Suprapubic skin (tissue), 4 donors: ENCODE data around the gene CNFN. TPM values are rescaled to one million over a fixed set of nuclear protein-coding genes. Genes with fewer than 3 reads are reported as not detected.

ENCODE experiments used
- DNase-seq, 2 donors: peaks; one replicate each; pipeline ENCODE4 v3.0.0-alpha.2; 2019; ENCODE audit warnings: low spot score in 2 of 2
- H3K27ac ChIP-seq: fragments of 200-600 bp; sonication (generic); one replicate; pipeline ENCODE4 v1.5.1; 2019
- H3K27me3 ChIP-seq: fragments of 200-600 bp; sonication (generic); one replicate; pipeline ENCODE4 v1.5.1; 2019
- H3K36me3 ChIP-seq: fragments of 200-600 bp; sonication (generic); one replicate; pipeline ENCODE4 v1.5.1; 2019
- H3K4me1 ChIP-seq: fragments of 200-600 bp; sonication (generic); one replicate; pipeline ENCODE4 v1.5.1; 2019
- H3K4me3 ChIP-seq: fragments of 200-600 bp; sonication (generic); one replicate; pipeline ENCODE4 v1.5.1; 2019; ENCODE audit warnings: mild to moderate bottlenecking
- H3K9me3 ChIP-seq: fragments of 200-600 bp; sonication (generic); one replicate; pipeline ENCODE4 v1.5.1; 2019
- CTCF ChIP-seq, 2 donors: fragments of 200-600 bp in 1 of 2; fragments of 450-650 bp in 1 of 2; sonication (generic) in 1 of 2; IDR thresholded peaks; one replicate each; pipeline ENCODE4 v1.5.1; 2016 to 2019; ENCODE audit warnings: antibody characterized with exemption in 2 of 2, mild to moderate bottlenecking in 1 of 2, moderate library complexity in 1 of 2
- EP300 ChIP-seq: sonication (generic); formaldehyde crosslinking; IDR thresholded peaks from one replicate; pipeline ENCODE4 v1.6.1; 2017; ENCODE audit warnings: antibody characterized with exemption
- POLR2A ChIP-seq, 2 donors: fragments of 450-650 bp; IDR thresholded peaks; one replicate each; pipeline ENCODE4 v1.6.1; 2017; ENCODE audit warnings: antibody characterized with exemption in 2 of 2, mild to moderate bottlenecking in 2 of 2, moderate library complexity in 2 of 2
- POLR2AphosphoS5 ChIP-seq, 3 donors: sonication (generic); formaldehyde crosslinking; IDR thresholded peaks; one replicate each; pipeline ENCODE4 v1.6.1; 2017; ENCODE audit warnings: antibody characterized with exemption in 3 of 3
- WGBS: methylation state at CpG from one replicate; pipeline ENCODE4 v1.1.5; 2018; 5-methylcytosine and 5-hydroxymethylcytosine counted together
- total RNA-seq, 4 donors: library from RNA; depleted of rRNA; stranded (reverse); fragments of >200 nt; gene quantifications; one replicate each; pipeline ENCODE4 v1.1.0, GENCODE V29; 2016

CNFN gene
- total RNA-seq, 4 donors from 2014 or later, result 52.9 to 364 (median 353) TPM

GRCh38 chr19:42368360-42368759 lies 21.7 kb downstream of the CNFN start:
- DNase-seq, result no peak
- Histone ChIP-seq H3K27ac (no peak overlapping the region), H3K27me3 (no peaks in the 10 kb centered on the region), H3K4me1 (peaks cover 3% of the 10 kb centered on the region), H3K9me3 (peaks cover 3% of the 10 kb centered on the region), H3K4me3 (no peak overlapping the region), H3K36me3 (peaks cover 34% of the 10 kb centered on the region)
- TF ChIP-seq POLR2A (IDR thresholded peaks at IDR 0.05) (no peak), CTCF (IDR thresholded peaks at IDR 0.05) (no peak), EP300 (no peak), POLR2AphosphoS5 (IDR thresholded peaks at IDR 0.05) (no peak)
- 94% methylated on average over 5 of the region's 11 CpGs for WGBS

DNA sequence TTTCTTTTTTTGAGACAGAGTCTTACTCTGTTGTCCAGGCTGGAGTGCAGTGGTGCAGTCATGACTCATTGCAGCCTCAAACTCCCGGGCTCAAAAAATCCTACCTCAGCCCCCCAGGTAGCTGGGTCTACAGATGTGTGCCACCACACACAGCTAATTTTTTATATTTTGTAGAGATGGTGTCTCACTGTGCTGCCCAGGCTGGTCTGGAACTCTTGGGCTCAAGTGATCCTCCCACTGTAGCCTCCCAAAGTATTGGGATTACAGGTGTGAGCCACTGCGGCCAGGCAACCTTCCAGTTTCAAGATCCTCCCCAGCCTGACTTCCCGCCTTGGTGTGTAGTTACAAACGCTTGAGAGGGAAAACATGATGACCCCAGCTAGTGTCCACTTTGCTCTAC lies 22.2 kb downstream of the CNFN start:
- Histone ChIP-seq H3K4me1 (peaks cover 3% of the 10 kb centered on the region), H3K36me3 (peaks cover 37% of the 10 kb centered on the region), H3K27ac (no peak overlapping the region), H3K9me3 (peaks cover 3% of the 10 kb centered on the region), H3K4me3 (no peak overlapping the region), H3K27me3 (no peaks in the 10 kb centered on the region)
- DNase-seq, result no peak
- WGBS, result 100% methylated on average over 4 of the region's 4 CpGs
- TF ChIP-seq POLR2A (IDR thresholded peaks at IDR 0.05) (no peak), CTCF (IDR thresholded peaks at IDR 0.05) (no peak), EP300 (no peak), POLR2AphosphoS5 (IDR thresholded peaks at IDR 0.05) (no peak)

GRCh38 chr19:42366673-42367072 lies 23.4 kb downstream of the CNFN start:
- H3K27me3 ChIP-seq, result no peaks in the 10 kb centered on the region
- H3K9me3 ChIP-seq, result peaks cover 3% of the 10 kb centered on the region
- peaks cover 3% of the 10 kb centered on the region for H3K4me1 ChIP-seq
- TF ChIP-seq EP300, result no peak
- TF ChIP-seq CTCF (IDR thresholded peaks at IDR 0.05), result no peak
- TF ChIP-seq POLR2AphosphoS5 (IDR thresholded peaks at IDR 0.05), result no peak
- no peak for TF ChIP-seq POLR2A (IDR thresholded peaks at IDR 0.05)
- DNase-seq, result no peak
- no peak overlapping the region for H3K27ac ChIP-seq
- peaks cover 37% of the 10 kb centered on the region for H3K36me3 ChIP-seq
- no peak overlapping the region for H3K4me3 ChIP-seq
- 77% methylated on average over 1 of the region's 1 CpG for WGBS

DNA sequence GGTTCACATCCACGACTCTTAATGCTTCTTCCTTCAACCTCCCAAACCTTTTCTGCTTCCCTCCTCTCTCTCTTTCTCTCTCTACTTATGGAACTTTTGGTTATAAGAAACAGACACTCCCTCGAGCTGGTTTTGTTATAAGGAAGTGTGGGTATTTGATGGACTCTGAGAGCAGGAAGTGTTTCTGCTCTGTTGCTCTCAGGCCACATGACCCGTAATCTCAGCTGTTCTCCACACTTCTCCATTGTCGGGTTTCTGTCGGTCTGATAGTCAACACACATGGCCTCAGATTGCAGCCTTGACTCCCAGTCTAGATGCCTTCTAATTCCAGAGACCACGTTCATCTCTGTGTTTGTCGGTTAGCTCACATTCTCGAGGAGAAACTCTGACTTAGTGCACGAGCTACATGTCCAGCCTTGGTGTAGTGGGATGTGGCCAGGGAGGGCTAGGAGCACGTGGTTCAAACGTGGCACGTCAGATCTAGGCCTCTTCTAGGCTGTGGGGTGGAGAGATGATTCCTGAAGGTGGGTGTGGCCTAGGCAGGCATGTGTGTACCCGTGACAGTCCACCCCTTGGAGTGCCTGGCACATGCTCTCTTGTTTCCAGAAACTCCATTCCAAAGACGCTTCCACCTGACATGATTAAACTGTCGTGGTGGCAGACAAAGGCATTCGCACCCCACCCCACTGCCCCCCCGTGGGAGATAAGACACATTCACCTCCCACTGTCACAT lies 26.3 kb downstream of the CNFN start:
- DNase-seq, result no peak
- Histone ChIP-seq H3K27ac (no peak overlapping the region), H3K27me3 (no peaks in the 10 kb centered on the region), H3K36me3 (peaks cover 48% of the 10 kb centered on the region), H3K4me1 (no peaks in the 10 kb centered on the region), H3K9me3 (peaks cover 3% of the 10 kb centered on the region), H3K4me3 (no peak overlapping the region)
- no peak for TF ChIP-seq CTCF (IDR thresholded peaks at IDR 0.05)
- TF ChIP-seq POLR2AphosphoS5 (IDR thresholded peaks at IDR 0.05), result no peak
- no peak for TF ChIP-seq EP300
- TF ChIP-seq POLR2A (IDR thresholded peaks at IDR 0.05), result no peak
- WGBS, result 83% methylated on average over 17 of the region's 17 CpGs

DNA sequence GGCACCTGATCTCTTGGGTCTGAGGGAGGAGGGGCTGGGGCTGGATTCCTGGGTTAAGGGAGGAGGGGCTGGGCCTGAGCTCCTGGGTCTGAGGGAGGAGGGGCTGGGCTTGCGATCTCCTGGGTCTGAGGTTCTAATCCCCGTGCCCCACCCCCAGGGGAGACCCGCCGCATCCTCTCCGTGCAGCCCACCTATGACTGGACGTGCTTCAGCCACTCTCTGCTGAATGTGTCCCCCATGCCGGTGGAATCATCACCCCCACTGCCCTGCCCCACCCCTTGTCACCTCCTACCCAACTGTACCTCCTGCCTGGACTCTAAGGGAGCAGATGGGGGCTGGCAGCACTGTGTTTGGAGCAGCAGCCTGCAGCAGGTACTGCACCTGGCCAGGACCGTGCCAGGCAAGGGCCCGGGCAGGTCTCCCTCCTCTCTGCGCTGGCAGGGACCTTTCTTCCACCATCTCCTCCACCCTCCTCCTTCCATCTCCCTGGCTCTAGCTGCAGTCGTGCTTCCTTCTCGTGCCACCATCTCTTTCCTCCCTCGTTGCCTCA lies 27.1 kb downstream of the CNFN start:
- Histone ChIP-seq H3K4me1 (no peaks in the 10 kb centered on the region), H3K27ac (no peak overlapping the region), H3K4me3 (no peak overlapping the region), H3K9me3 (peaks cover 3% of the 10 kb centered on the region), H3K27me3 (no peaks in the 10 kb centered on the region), H3K36me3 (peaks cover 50% of the 10 kb centered on the region)
- 98% methylated on average over 6 of the region's 13 CpGs for WGBS
- TF ChIP-seq POLR2AphosphoS5 (IDR thresholded peaks at IDR 0.05), result no peak
- TF ChIP-seq EP300, result no peak
- no peak for TF ChIP-seq CTCF (IDR thresholded peaks at IDR 0.05)
- no peak for TF ChIP-seq POLR2A (IDR thresholded peaks at IDR 0.05)
- DNase-seq, result no peak
